Measurements from ENCODE around the gene ZNF248.
"Not testable (repeated sequence)": the region's sequence is repeated elsewhere in the genome, so short reads cannot be mapped to it uniquely, and the experiment has no call there.

Gene ZNF248

DNA sequence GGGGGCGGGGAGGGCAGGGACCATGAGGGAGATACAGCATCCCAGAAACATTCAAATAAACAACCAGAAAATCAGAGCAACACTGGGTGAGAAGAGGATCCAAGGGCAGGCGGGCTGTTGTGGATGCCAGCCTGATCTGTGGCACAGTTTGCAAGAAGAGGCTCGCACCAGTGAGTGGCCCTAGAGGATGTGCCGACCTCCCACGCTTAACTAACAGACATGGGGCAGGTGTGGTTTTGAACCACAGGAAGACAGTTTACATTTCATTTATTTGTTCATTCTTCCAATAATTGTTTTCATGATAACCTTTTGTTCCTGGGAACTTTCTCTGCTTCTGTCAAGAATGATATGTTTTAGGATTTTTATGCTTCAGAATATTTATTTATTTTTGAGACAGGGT is 115.6 kb downstream of the ZNF248 start:
- DNase-seq (ENCODE audit: low read depth), result no peak

DNA sequence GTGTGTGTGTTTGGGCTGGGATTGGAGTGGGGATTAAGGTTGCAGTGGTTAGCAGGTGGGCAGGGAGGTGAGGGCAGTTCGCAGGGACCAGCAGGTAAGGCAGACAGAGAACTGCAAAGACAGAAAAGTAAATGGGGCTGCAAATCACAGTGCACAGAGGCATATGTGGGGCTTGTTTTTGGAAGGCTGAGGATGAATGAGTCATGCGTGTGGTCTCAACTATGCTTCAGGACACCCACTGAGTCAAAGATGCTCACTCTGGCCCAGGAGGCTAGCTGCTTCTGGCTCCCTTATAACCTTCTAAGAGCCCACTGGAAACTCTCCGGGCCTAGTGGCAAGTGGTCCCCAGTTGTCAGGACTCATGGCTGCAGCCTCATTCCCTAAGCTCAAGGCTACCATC is 118.2 kb downstream of the ZNF248 start:
- DNase-seq (ENCODE audit: low read depth), result no peak

DNA sequence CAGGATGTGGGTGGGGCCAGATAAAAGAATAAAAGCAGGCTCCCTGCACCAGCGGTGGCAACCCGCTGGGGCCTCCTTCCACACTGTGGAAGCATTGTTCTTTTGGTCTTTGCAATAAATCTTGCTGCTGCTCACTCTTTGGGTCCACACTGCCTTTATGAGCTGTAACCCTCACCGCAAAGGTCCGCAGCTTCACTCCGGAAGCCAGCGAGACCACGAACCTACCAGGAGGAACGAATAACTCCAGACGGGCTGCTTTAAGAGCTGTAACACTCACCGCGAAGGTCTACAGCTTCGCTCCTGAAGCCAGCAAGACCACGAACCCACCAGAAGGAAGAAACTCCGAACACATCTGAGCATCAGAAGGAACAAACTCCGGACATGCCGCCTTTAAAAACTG is 119.2 kb downstream of the ZNF248 start:
- DNase-seq (ENCODE audit: low read depth), result not testable (repeated sequence)

DNA sequence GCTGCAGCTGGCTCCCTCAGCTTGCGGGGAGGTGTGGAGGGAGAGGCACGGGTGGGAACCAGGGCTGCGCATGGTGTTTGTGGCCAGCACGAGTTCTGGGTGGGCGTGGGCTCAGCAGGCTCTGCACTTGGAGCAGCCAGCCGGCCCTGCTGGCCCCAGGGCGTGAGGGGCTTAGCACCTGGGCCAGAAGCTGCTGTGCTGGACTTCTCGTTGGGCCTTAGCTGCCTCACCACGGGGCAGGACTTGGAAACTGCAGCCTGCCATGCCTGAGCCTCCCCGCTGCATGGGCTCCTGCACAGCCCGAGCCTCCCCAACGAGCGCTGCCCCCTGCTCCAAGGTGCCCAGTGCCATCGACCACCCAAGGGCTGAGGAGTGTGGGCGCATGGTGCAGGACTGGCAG is 120.1 kb downstream of the ZNF248 start:
- no peak for DNase-seq (ENCODE audit: low read depth)

- DNase-seq (ENCODE audit: low read depth), result no peak
Measured at GRCh38 chr10:37736120-37736519, 121.3 kb downstream of the ZNF248 start.

DNA sequence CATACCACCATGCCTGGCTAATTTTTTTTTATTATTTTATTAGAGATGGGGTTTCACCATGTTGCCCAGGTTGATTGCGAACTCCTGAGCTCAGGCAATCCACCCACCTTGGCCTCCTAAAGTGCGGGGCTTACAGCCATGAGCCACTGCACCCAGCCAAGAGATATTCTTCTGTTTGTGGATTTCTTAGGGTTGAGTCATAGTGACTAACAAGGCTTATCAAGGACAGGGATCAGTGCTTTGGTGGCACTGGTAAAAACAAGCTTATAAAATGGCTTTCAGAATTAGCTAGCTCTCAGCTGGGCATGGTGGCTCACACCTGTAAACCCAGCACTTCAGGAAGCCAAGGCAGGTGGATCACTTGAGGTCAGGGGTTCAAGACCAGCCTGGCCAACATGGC is 122.4 kb downstream of the ZNF248 start:
- no peak for DNase-seq (ENCODE audit: low read depth)
